OCI-LY1 (cell line): ENCODE data around the gene PNPLA7.
"Not testable (repeated sequence)": the region's sequence is repeated elsewhere in the genome, so short reads cannot be mapped to it uniquely, and the experiment has no call there.

Source experiments
- H2AFZ ChIP-seq: fragments of 200-600 bp; sonication (generic), shearing (Covaris generic); 2 replicates; pipeline ENCODE4 v1.6.0; 2014; ENCODE audit warnings: antibody characterized with exemption, mild to moderate bottlenecking, low read length
- H3F3A ChIP-seq: fragments of 200-600 bp; sonication (generic), shearing (Covaris generic); 2 replicates; pipeline ENCODE4 v1.6.0; 2014; ENCODE audit warnings: mild to moderate bottlenecking, antibody characterized with exemption, low read length, moderate library complexity; ENCODE audit not compliant: insufficient read depth
- H3K27ac ChIP-seq: fragments of 200-600 bp; sonication (generic); 2 replicates; pipeline ENCODE4 v1.5.1; 2014; ENCODE audit warnings: low read length, mixed run types, mild to moderate bottlenecking, low read depth; ENCODE audit not compliant: poor library complexity, severe bottlenecking
- H3K27me3 ChIP-seq: fragments of 200-600 bp; sonication (generic); 2 replicates; pipeline ENCODE4 v1.6.0; 2014; ENCODE audit warnings: antibody characterized with exemption, mild to moderate bottlenecking, low read length, moderate library complexity; ENCODE audit not compliant: insufficient read depth
- H3K36me3 ChIP-seq: fragments of 200-600 bp; sonication (generic); 2 replicates; pipeline ENCODE4 v1.6.1; 2014; ENCODE audit warnings: mild to moderate bottlenecking, antibody characterized with exemption, low read length, moderate library complexity, mixed read lengths; ENCODE audit not compliant: insufficient read depth
- H3K4me1 ChIP-seq: fragments of 200-600 bp; sonication (generic); 2 replicates; pipeline ENCODE4 v1.5.1; 2014; ENCODE audit warnings: mild to moderate bottlenecking, low read length, moderate library complexity; ENCODE audit not compliant: insufficient read depth, severe bottlenecking
- H3K4me2 ChIP-seq: fragments of 200-600 bp; sonication (generic), shearing (Covaris generic); 2 replicates; pipeline ENCODE4 v1.6.1; 2014; ENCODE audit warnings: low read length
- H3K4me3 ChIP-seq: fragments of 200-600 bp; sonication (generic); 2 replicates; pipeline ENCODE4 v1.5.1; 2014; ENCODE audit warnings: low read length, low read depth, mild to moderate bottlenecking, mixed read lengths; ENCODE audit not compliant: poor library complexity, severe bottlenecking
- H3K79me2 ChIP-seq: fragments of 200-600 bp; shearing (Covaris generic); 2 replicates; pipeline ENCODE4 v1.6.1; 2016; ENCODE audit warnings: mixed run types, low read length, mixed read lengths; ENCODE audit not compliant: insufficient read depth
- H3K9ac ChIP-seq: fragments of 200-600 bp; sonication (generic), shearing (Covaris generic); 2 replicates; pipeline ENCODE4 v1.6.1; 2014; ENCODE audit warnings: mild to moderate bottlenecking, low read length, mixed read lengths
- H3K9me2 ChIP-seq: fragments of 200-600 bp; sonication (generic), shearing (Covaris generic); 2 replicates; pipeline ENCODE4 v1.6.1; 2014; ENCODE audit warnings: low read depth, mild to moderate bottlenecking, low read length, mixed read lengths
- H3K9me3 ChIP-seq: fragments of 200-600 bp; shearing (Covaris generic); 2 replicates; pipeline ENCODE4 v1.6.1; 2014; ENCODE audit warnings: low read length, mixed read lengths
- H4K20me1 ChIP-seq: fragments of 200-600 bp; sonication (generic), shearing (Covaris generic); 2 replicates; pipeline ENCODE4 v1.6.0; 2016; ENCODE audit warnings: mild to moderate bottlenecking, low read length; ENCODE audit not compliant: insufficient read depth
- CTCF ChIP-seq: fragments of 200-600 bp; sonication (generic), shearing (Covaris generic); IDR thresholded peaks from 2 replicates; pipeline ENCODE4 v1.5.1; 2017; ENCODE audit warnings: mild to moderate bottlenecking, antibody characterized with exemption, low read length, moderate library complexity, mixed read lengths
- EZH2 ChIP-seq: fragments of 200-600 bp; sonication (generic), shearing (Covaris generic); IDR thresholded peaks from 2 replicates; pipeline ENCODE4 v1.8.0; 2017; ENCODE audit warnings: borderline replicate concordance, mixed run types, mild to moderate bottlenecking, antibody characterized with exemption, low read length, moderate library complexity, mixed read lengths

PNPLA7 gene

GRCh38 chr9:137411645-137412380 is 138.4 kb downstream of the PNPLA7 start:
- Histone ChIP-seq H3K4me1 (peaks cover 12% of the 10 kb centered on the region), H4K20me1 (no peaks in the 10 kb centered on the region), H3K4me3 (no peak overlapping the region), H3K4me2 (no peak overlapping the region; the same call in 1 of the 2 replicates), H3K79me2 (no peaks in the 10 kb centered on the region), H3K27ac (no peak overlapping the region), H3K9ac (no peak overlapping the region), H3K9me3 (no peaks in the 10 kb centered on the region), H3K27me3 (peaks cover 4% of the 10 kb centered on the region; the same call in 1 of the 2 replicates), H3K36me3 (no peaks in the 10 kb centered on the region), H3K9me2 (no peaks in the 10 kb centered on the region), H3F3A (no peaks in the 10 kb centered on the region), H2AFZ (no peak overlapping the region)
- TF ChIP-seq EZH2: no peak

GRCh38 chr9:137411260-137411644 is 138.9 kb downstream of the PNPLA7 start:
- Histone ChIP-seq H3K27ac (no peak overlapping the region), H3K36me3 (no peaks in the 10 kb centered on the region), H3K9ac (no peak overlapping the region), H3K9me3 (no peaks in the 10 kb centered on the region), H3K27me3 (peaks cover 5% of the 10 kb centered on the region; the same call in 1 of the 2 replicates), H3K4me2 (no peak overlapping the region), H2AFZ (no peak overlapping the region), H3K4me1 (peaks cover 12% of the 10 kb centered on the region), H3K9me2 (no peaks in the 10 kb centered on the region), H3F3A (no peaks in the 10 kb centered on the region), H3K4me3 (no peak overlapping the region), H3K79me2 (no peaks in the 10 kb centered on the region), H4K20me1 (no peaks in the 10 kb centered on the region)
- TF ChIP-seq EZH2 (no peak), CTCF (no peak)

- Histone ChIP-seq H3K9ac (no peak overlapping the region), H3K36me3 (no peaks in the 10 kb centered on the region), H3K79me2 (no peaks in the 10 kb centered on the region), H3K27me3 (peaks cover 9% of the 10 kb centered on the region; the same call in 1 of the 2 replicates), H3K4me2 (no peak overlapping the region), H3K4me3 (no peak overlapping the region), H3K9me2 (no peaks in the 10 kb centered on the region), H3F3A (no peaks in the 10 kb centered on the region), H3K9me3 (no peaks in the 10 kb centered on the region), H2AFZ (no peak overlapping the region), H4K20me1 (no peaks in the 10 kb centered on the region), H3K4me1 (peaks cover 12% of the 10 kb centered on the region), H3K27ac (no peak overlapping the region)
- no peak for TF ChIP-seq EZH2
- no peak for TF ChIP-seq CTCF
Observed at GRCh38 chr9:137410891-137411249, 139.3 kb downstream of the PNPLA7 start.

GRCh38 chr9:137410236-137410890 is 139.8 kb downstream of the PNPLA7 start:
- not testable (repeated sequence) for H4K20me1 ChIP-seq, H3K9ac ChIP-seq, H2AFZ ChIP-seq, H3K9me2 ChIP-seq, H3K4me2 ChIP-seq, H3K79me2 ChIP-seq, H3K27ac ChIP-seq, H3F3A ChIP-seq, H3K36me3 ChIP-seq, H3K4me3 ChIP-seq, H3K9me3 ChIP-seq
- Histone ChIP-seq H3K4me1 (peaks cover 12% of the 10 kb centered on the region), H3K27me3 (peaks cover 11% of the 10 kb centered on the region; the same call in 1 of the 2 replicates)
